SU-DHL-6 (cell line): Measurements from ENCODE around the gene TEX22.

Experiments
- H2AFZ ChIP-seq: fragments of 200-600 bp; sonication (generic); 2 replicates; pipeline ENCODE4 v1.6.1; 2014; ENCODE audit warnings: low read depth, mild to moderate bottlenecking, moderate library complexity, mixed read lengths, antibody characterized with exemption, low read length; ENCODE audit not compliant: severe bottlenecking
- H3F3A ChIP-seq: fragments of 200-600 bp; shearing (Covaris generic); 2 replicates; pipeline ENCODE4 v1.6.0; 2016; ENCODE audit warnings: antibody characterized with exemption, mild to moderate bottlenecking; ENCODE audit not compliant: insufficient read depth
- H3K27ac ChIP-seq: fragments of 200-600 bp; sonication (generic); 2 replicates; pipeline ENCODE4 v1.5.1; 2016; ENCODE audit warnings: low read depth, mild to moderate bottlenecking, low read length, moderate library complexity, mixed read lengths
- H3K27me3 ChIP-seq: fragments of 200-600 bp; sonication (generic), shearing (Covaris generic); 2 replicates; pipeline ENCODE4 v1.6.0; 2014; ENCODE audit warnings: mild to moderate bottlenecking, low read length
- H3K36me3 ChIP-seq: fragments of 200-600 bp; sonication (generic); 2 replicates; pipeline ENCODE4 v1.6.1; 2014; ENCODE audit warnings: mild to moderate bottlenecking, low read length, mixed read lengths
- H3K4me2 ChIP-seq: fragments of 300-600, 200-600 bp; shearing (Covaris generic), sonication (generic); 2 replicates; pipeline ENCODE4 v1.6.0; 2014; ENCODE audit warnings: low read length, low read depth, mild to moderate bottlenecking; ENCODE audit not compliant: poor library complexity, severe bottlenecking
- H3K4me3 ChIP-seq: fragments of 200-600 bp; sonication (generic); 2 replicates; pipeline ENCODE4 v1.5.1; 2014; ENCODE audit warnings: antibody characterized with exemption, low read length, mild to moderate bottlenecking, mixed read lengths; ENCODE audit not compliant: insufficient read depth, poor library complexity, severe bottlenecking
- H3K79me2 ChIP-seq: fragments of 200-600 bp; sonication (generic); 2 replicates; pipeline ENCODE4 v1.6.1; 2014; ENCODE audit warnings: mild to moderate bottlenecking, low read length, moderate library complexity; ENCODE audit not compliant: insufficient read depth
- H3K9ac ChIP-seq: fragments of 200-600 bp; sonication (generic); 2 replicates; pipeline ENCODE4 v1.7.0; 2014; ENCODE audit warnings: mild to moderate bottlenecking, low read length
- H3K9me2 ChIP-seq: fragments of 200-600 bp; sonication (generic); replicated peaks from 2 replicates; pipeline ENCODE4 v1.6.1; 2014; ENCODE audit warnings: low read length; ENCODE audit not compliant: insufficient read depth
- H3K9me3 ChIP-seq: fragments of 200-600 bp; sonication (generic); 2 replicates; pipeline ENCODE4 v1.6.1; 2014; ENCODE audit warnings: low read length, mixed read lengths; ENCODE audit not compliant: insufficient read depth
- H4K20me1 ChIP-seq: fragments of 200-600 bp; sonication (generic); 2 replicates; pipeline ENCODE4 v1.6.1; 2014; ENCODE audit warnings: low read depth, mild to moderate bottlenecking, antibody characterized with exemption, low read length, moderate library complexity, mixed read lengths
- CTCF ChIP-seq: fragments of 200-600 bp; sonication (generic); IDR thresholded peaks from one replicate; pipeline ENCODE4 v1.5.1; 2017; ENCODE audit warnings: antibody characterized with exemption, mild to moderate bottlenecking, low read length, moderate library complexity; ENCODE audit not compliant: insufficient read depth, poor library complexity, severe bottlenecking
- EZH2phosphoT487 ChIP-seq: fragments of 200-600 bp; sonication (generic), shearing (Covaris generic); conservative IDR thresholded peaks from 2 replicates; pipeline ENCODE4 v1.6.1; 2018; ENCODE audit warnings: mild to moderate bottlenecking, antibody characterized with exemption, low read length, moderate library complexity, mixed read lengths

The TEX22 gene

GRCh38 chr14:105446971-105447370, 48.6 kb downstream of the TEX22 start:
- Histone ChIP-seq H4K20me1 (peaks cover under 1% of the 10 kb centered on the region; the same call in 1 of the 2 replicates), H3K79me2 (no peaks in the 10 kb centered on the region; the same call in 1 of the 2 replicates), H3K9me2 (no peaks in the 10 kb centered on the region), H3K36me3 (no peaks in the 10 kb centered on the region), H3K9ac (no peak overlapping the region), H2AFZ (no peak overlapping the region), H3F3A (no peaks in the 10 kb centered on the region), H3K27me3 (no peaks in the 10 kb centered on the region), H3K27ac (no peak overlapping the region), H3K4me3 (no peak overlapping the region), H3K4me2 (no peak overlapping the region), H3K9me3 (no peaks in the 10 kb centered on the region)
- TF ChIP-seq CTCF (no peak), EZH2phosphoT487 (no peak)

- Histone ChIP-seq H2AFZ (no peak overlapping the region), H3K27me3 (no peaks in the 10 kb centered on the region), H3K9ac (no peak overlapping the region), H3F3A (no peaks in the 10 kb centered on the region), H3K9me3 (no peaks in the 10 kb centered on the region), H3K9me2 (no peaks in the 10 kb centered on the region), H3K79me2 (no peaks in the 10 kb centered on the region; the same call in 1 of the 2 replicates), H3K4me3 (no peak overlapping the region), H3K36me3 (no peaks in the 10 kb centered on the region), H3K4me2 (no peak overlapping the region), H3K27ac (no peak overlapping the region), H4K20me1 (no peaks in the 10 kb centered on the region)
- TF ChIP-seq CTCF (no peak), EZH2phosphoT487 (no peak)
Measured at GRCh38 chr14:105447651-105448640, 49.6 kb downstream of the TEX22 start.

GRCh38 chr14:105448706-105449111, 50.4 kb downstream of the TEX22 start:
- Histone ChIP-seq H2AFZ (no peak overlapping the region), H3K9me3 (no peaks in the 10 kb centered on the region), H3K27me3 (no peaks in the 10 kb centered on the region), H3F3A (no peaks in the 10 kb centered on the region), H3K36me3 (no peaks in the 10 kb centered on the region), H3K27ac (no peak overlapping the region), H3K9ac (no peak overlapping the region), H3K9me2 (no peaks in the 10 kb centered on the region), H4K20me1 (no peaks in the 10 kb centered on the region), H3K79me2 (no peaks in the 10 kb centered on the region; the same call in 1 of the 2 replicates), H3K4me2 (no peak overlapping the region), H3K4me3 (no peak overlapping the region)
- TF ChIP-seq CTCF (peak; percentile 72), EZH2phosphoT487 (no peak)
